Activated CD4-positive, alpha-beta T cell treated with anti-CD3 and anti-CD28 coated beads, Interleukin-2, amount 50 U/mL, for 24 hours (primary cell): ENCODE results near the gene TAF5.
"Not testable (repeated sequence)": the region's sequence is repeated elsewhere in the genome, so short reads cannot be mapped to it uniquely, and the experiment has no call there.

ENCODE experiments used
- DNase-seq, 2 donors: peaks; one replicate each; pipeline ENCODE4 v3.0.0-alpha.2; 2020; ENCODE audit warnings: low read depth in 1 of 2, low spot score in 1 of 2

The TAF5 gene

GRCh38 chr10:103367782-103368518 lies at the start of gene TAF5:
TAF5 (plus strand) TSS chr10:103367976; CDS start chr10:103367990, 14 bp downstream.
- peak; percentile 68 to 91 for DNase-seq

- DNase-seq: no peak
Measured at GRCh38 chr10:103327906-103328305, 39.9 kb upstream of the TAF5 start.

- no peak for DNase-seq
Measured at GRCh38 chr10:103333934-103334520, 33.7 kb upstream of the TAF5 start.

- no peak for DNase-seq
Measured at GRCh38 chr10:103334567-103334966, 33.2 kb upstream of the TAF5 start.

- no peak for DNase-seq
Measured at GRCh38 chr10:103336370-103336769, 31.4 kb upstream of the TAF5 start.

- DNase-seq: no peak
Measured at GRCh38 chr10:103350175-103350516, 17.6 kb upstream of the TAF5 start.

GRCh38 chr10:103350517-103351260 lies 17.1 kb upstream of the TAF5 start, which contains the start of gene PCGF6:
PCGF6 (minus strand) TSS chr10:103351140; CDS start chr10:103351066, 74 bp downstream.
- peak; percentile 60 to 67 for DNase-seq

- DNase-seq: no peak
Measured at GRCh38 chr10:103353281-103353680, 14.5 kb upstream of the TAF5 start.

GRCh38 chr10:103354567-103354966 lies 13.2 kb upstream of the TAF5 start:
- DNase-seq: not testable (repeated sequence)

- DNase-seq: no peak
Measured at GRCh38 chr10:103355906-103356599, 11.7 kb upstream of the TAF5 start.

- DNase-seq: not testable (repeated sequence)
Measured at GRCh38 chr10:103359493-103359892, 8.3 kb upstream of the TAF5 start.

- DNase-seq: not testable (repeated sequence)
Measured at GRCh38 chr10:103360791-103361190, 7.0 kb upstream of the TAF5 start.

GRCh38 chr10:103367379-103367781 lies 396 bp upstream of the TAF5 start:
- no peak for DNase-seq

GRCh38 chr10:103373544-103373943 lies 5.8 kb downstream of the TAF5 start:
- DNase-seq: no peak

- no peak for DNase-seq
Measured at GRCh38 chr10:103374263-103374662, 6.5 kb downstream of the TAF5 start.

- DNase-seq: no peak
Measured at GRCh38 chr10:103382769-103383168, 15.0 kb downstream of the TAF5 start.

GRCh38 chr10:103394180-103394579 lies 26.4 kb downstream of the TAF5 start:
- no peak for DNase-seq

- no peak for DNase-seq
Measured at GRCh38 chr10:103395754-103396066, 27.9 kb downstream of the TAF5 start.

- peak; percentile 84 to 98 for DNase-seq
Measured at GRCh38 chr10:103396067-103396788, 28.5 kb downstream of the TAF5 start, which contains the start of the genes ATP5MK and PDCD11. ATP5MK (minus strand) TSS chr10:103396475; CDS start chr10:103392457, 4,018 bp downstream. PDCD11 (plus strand) TSS chr10:103396626; CDS start chr10:103398427, 1,801 bp downstream.

GRCh38 chr10:103396789-103397087 lies 29.0 kb downstream of the TAF5 start:
- DNase-seq: no peak
